IMR-90 (cell line): ENCODE data around the gene AXDND1. TPM values are rescaled to one million over a fixed set of nuclear protein-coding genes. Genes with fewer than 3 reads are reported as not detected.

Experiments used
- ATAC-seq: fragments of 200-7000 bp; cut with Tn5 transposase; 2 replicates; pipeline ENCODE4 v1.9.1; 2020; ENCODE audit warnings: low read depth, mild to moderate bottlenecking, moderate library complexity
- BruUV-seq: library from RNA; stranded (reverse); fragments of 400-500 nt; replicated peaks from 2 replicates; lab custom pipeline; 2021; lab: Mats Ljungman, UMichigan
- CTCF ChIA-PET: fragments of 300-600 bp; formaldehyde crosslinking; extraction: SDS; loops from one replicate; lab custom pipeline; 2021; ENCODE audit warnings: antibody characterized with exemption; lab: Yijun Ruan, JAX
- POLR2A ChIA-PET: fragments of 300-600 bp; sonication (Branson Sonifier 250); formaldehyde crosslinking; loops from one replicate; lab custom pipeline; 2022; ENCODE audit warnings: antibody characterized with exemption; ENCODE audit not compliant: unreplicated experiment; lab: Charles Lee
- DNase-seq: peaks from one replicate; pipeline ENCODE4 v3.0.0; 2013
- H2AFZ ChIP-seq: replicated peaks from 2 replicates; pipeline ENCODE3; 2013; ENCODE audit warnings: low read length, mild to moderate bottlenecking; ENCODE audit not compliant: poor library complexity
- H2AK5ac ChIP-seq: 2 replicates; pipeline ENCODE4 v1.6.1; 2013; ENCODE audit warnings: low read depth, low read length, inconsistent platforms
- H2AK9ac ChIP-seq: replicated peaks from 2 replicates; pipeline ENCODE3; 2013; ENCODE audit warnings: mild to moderate bottlenecking, low read depth, low read length, moderate library complexity; ENCODE audit not compliant: poor library complexity
- H2BK120ac ChIP-seq: 2 replicates; pipeline ENCODE4 v1.6.1; 2013; ENCODE audit warnings: low read depth, low read length, inconsistent platforms
- H2BK15ac ChIP-seq: 3 replicates; pipeline ENCODE4 v1.6.1; 2013; ENCODE audit warnings: low read depth, low read length, inconsistent platforms
- H2BK20ac ChIP-seq: 2 replicates; pipeline ENCODE4 v1.6.1; 2013; ENCODE audit warnings: low read depth, mild to moderate bottlenecking, inconsistent platforms, low read length, moderate library complexity
- H2BK5ac ChIP-seq: 2 replicates; pipeline ENCODE4 v1.6.1; 2013; ENCODE audit warnings: mild to moderate bottlenecking, low read depth, low read length, inconsistent platforms; ENCODE audit not compliant: poor library complexity, severe bottlenecking
- H3K14ac ChIP-seq: replicated peaks from 2 replicates; pipeline ENCODE4 v1.6.1; 2013; ENCODE audit warnings: low read depth, low read length, inconsistent platforms
- H3K18ac ChIP-seq: 2 replicates; pipeline ENCODE4 v1.6.1; 2013; ENCODE audit warnings: low read depth, low read length, control low read depth
- H3K23ac ChIP-seq: 2 replicates; pipeline ENCODE4 v1.6.1; 2013; ENCODE audit warnings: low read depth, low read length, inconsistent platforms
- H3K27ac ChIP-seq: 2 replicates; pipeline ENCODE4 v1.5.1; 2013; ENCODE audit warnings: mild to moderate bottlenecking, control low read depth, low read length; ENCODE audit not compliant: insufficient read depth
- H3K27me3 ChIP-seq: 2 replicates; pipeline ENCODE4 v1.6.1; 2013; ENCODE audit warnings: low read length; ENCODE audit not compliant: control insufficient read depth, insufficient read depth
- H3K36me3 ChIP-seq: 2 replicates; pipeline ENCODE4 v1.6.1; 2013; ENCODE audit warnings: low read length, mixed read lengths; ENCODE audit not compliant: control insufficient read depth, insufficient read depth
- H3K4ac ChIP-seq: 2 replicates; pipeline ENCODE4 v1.6.1; 2013; ENCODE audit warnings: low read depth, low read length, inconsistent platforms
- H3K4me1 ChIP-seq: 2 replicates; pipeline ENCODE4 v1.6.1; 2013; ENCODE audit warnings: low read length, mixed read lengths; ENCODE audit not compliant: control insufficient read depth, insufficient read depth
- H3K4me2 ChIP-seq: 2 replicates; pipeline ENCODE4 v1.6.1; 2013; ENCODE audit warnings: low read depth, mild to moderate bottlenecking, control low read depth, low read length, moderate library complexity
- H3K4me3 ChIP-seq: 2 replicates; pipeline ENCODE4 v1.5.1; 2013; ENCODE audit warnings: low read depth, mild to moderate bottlenecking, control low read depth, low read length, moderate library complexity; ENCODE audit not compliant: insufficient read depth
- H3K56ac ChIP-seq: 2 replicates; pipeline ENCODE4 v1.6.1; 2013; ENCODE audit warnings: low read length, inconsistent platforms; ENCODE audit not compliant: insufficient read depth; ENCODE audit errors: extremely low read depth
- H3K79me1 ChIP-seq, 2 experiments: 2 replicates each; pipeline ENCODE4 v1.6.1; 2013; ENCODE audit warnings: low read length in 2 of 2, inconsistent platforms in 1 of 2, low read depth in 1 of 2
- H3K9ac ChIP-seq: 2 replicates; pipeline ENCODE4 v1.6.1; 2013; ENCODE audit warnings: low read depth, low read length, control low read depth
- H3K9me1 ChIP-seq: 2 replicates; pipeline ENCODE4 v1.6.1; 2013; ENCODE audit warnings: low read length, inconsistent platforms; ENCODE audit not compliant: insufficient read depth
- H3K9me3 ChIP-seq: 2 replicates; pipeline ENCODE4 v1.6.1; 2013; ENCODE audit warnings: low read length; ENCODE audit not compliant: control insufficient read depth, insufficient read depth
- H4K20me1 ChIP-seq: 2 replicates; pipeline ENCODE4 v1.6.1; 2013; ENCODE audit warnings: low read length, inconsistent platforms; ENCODE audit not compliant: insufficient read depth
- H4K5ac ChIP-seq: 2 replicates; pipeline ENCODE4 v1.6.1; 2013; ENCODE audit warnings: mild to moderate bottlenecking, low read depth, low read length, control low read depth
- H4K8ac ChIP-seq, 2 experiments: 2 replicates each; pipeline ENCODE4 v1.6.1; 2013; ENCODE audit warnings: low read depth in 2 of 2, low read length in 2 of 2, control low read depth in 1 of 2, inconsistent platforms in 1 of 2
- H4K91ac ChIP-seq: 2 replicates; pipeline ENCODE4 v1.6.1; 2013; ENCODE audit warnings: low read depth, low read length, inconsistent platforms; ENCODE audit not compliant: insufficient read depth
- CEBPB ChIP-seq: IDR thresholded peaks from 2 replicates; pipeline ENCODE4 v1.6.1; 2012; ENCODE audit warnings: low read depth, low read length, improper control_type of control experiment
- CHD1 ChIP-seq: IDR thresholded peaks from 2 replicates; pipeline ENCODE4 v1.6.1; 2012; ENCODE audit warnings: low read depth, low read length, improper control_type of control experiment
- CTCF ChIP-seq: conservative IDR thresholded peaks from 2 replicates; pipeline ENCODE4 v1.5.1; 2012; ENCODE audit warnings: mild to moderate bottlenecking, low read depth, low read length, improper control_type of control experiment
- ELK1 ChIP-seq: fragments of 150-350 bp; IDR thresholded peaks from 2 replicates; pipeline ENCODE4 v1.6.1; 2016; ENCODE audit warnings: low read depth, mild to moderate bottlenecking, low read length, moderate library complexity, borderline replicate concordance
- MAZ ChIP-seq: IDR thresholded peaks from 2 replicates; pipeline ENCODE4 v1.6.1; 2012; ENCODE audit warnings: low read depth, mild to moderate bottlenecking, low read length, improper control_type of control experiment, moderate library complexity, borderline replicate concordance
- NFE2L2 ChIP-seq: fragments of 150-350 bp; IDR thresholded peaks from 2 replicates; pipeline ENCODE4 v1.6.1; 2016; ENCODE audit warnings: low read depth, mild to moderate bottlenecking, low read length
- POLR2A ChIP-seq: IDR thresholded peaks from 2 replicates; pipeline ENCODE4 v1.6.1; 2012; ENCODE audit warnings: mild to moderate bottlenecking, low read depth, low read length
- RCOR1 ChIP-seq: IDR thresholded peaks from 2 replicates; pipeline ENCODE4 v1.6.1; 2012; ENCODE audit warnings: mild to moderate bottlenecking, low read length, improper control_type of control experiment; ENCODE audit not compliant: insufficient replicate concordance
- RFX5 ChIP-seq: IDR thresholded peaks from 2 replicates; pipeline ENCODE4 v1.8.0; 2012; ENCODE audit warnings: low read depth, mild to moderate bottlenecking, low read length, moderate library complexity
- SMC3 ChIP-seq: fragments of 150-350 bp; IDR thresholded peaks from 2 replicates; pipeline ENCODE4 v1.6.1; 2016; ENCODE audit warnings: low read depth, mild to moderate bottlenecking, antibody characterized with exemption, low read length, moderate library complexity
- WGBS, 2 experiments: methylation state at CpG; one replicate each; pipeline versions ENCODE4 v1.1.5 to v1.1.7; 2013; ENCODE audit warnings: missing lambda C conversion rate in 2 of 2; ENCODE audit not compliant: insufficient read length in 1 of 2; ENCODE audit errors: extremely low coverage in 2 of 2; 5-methylcytosine and 5-hydroxymethylcytosine counted together
- dilution Hi-C: fragments of 300-500 bp; cut with HindIII; formaldehyde crosslinking; loops from one replicate; pipeline ENCODE4 v1.14.3; 2018; ENCODE audit warnings: low sequenced_read_pairs; ENCODE audit not compliant: unreplicated experiment
- in situ Hi-C: fragments of 300-500 bp; cut with MboI; formaldehyde crosslinking; loops from 3 replicates; pipeline ENCODE4 v1.14.3; 2019; ENCODE audit warnings: low sequenced_read_pairs, inconsistent platforms, mixed read lengths
- intact Hi-C: fragments of 100-400 bp; cut with micrococcal nuclease; formaldehyde crosslinking; loops from 2 replicates; pipeline ENCODE4 v1.10.0; 2022
- polyA plus RNA-seq, 3 experiments: library from polyadenylated mRNA; depleted of rRNA; stranded (reverse); fragments of >200 nt; gene quantifications; 2 replicates each; pipeline ENCODE4 v1.2.3, GENCODE V29; 2012; ENCODE audit warnings: low replicate concordance in 1 of 3
- total RNA-seq: library from RNA; depleted of rRNA; stranded (reverse); fragments of >200 nt; gene quantifications from 2 replicates; pipeline ENCODE4 v1.2.3, GENCODE V29; 2012
- TF ChIP-seq, protein P1 (sequence below): fragments of 150-350 bp; IDR thresholded peaks from 2 replicates; pipeline ENCODE4 v1.6.1; 2017; ENCODE audit warnings: mild to moderate bottlenecking, antibody characterized with exemption, low read length, low read depth

The AXDND1 gene
- total and polyA plus RNA-seq, 2 of the 4 experiments (the other 2 are of a cell fraction) = not detected

- POLR2A ChIA-PET = no interaction called here
Observed at GRCh38 chr1:179384027-179384426, 18.3 kb downstream of the AXDND1 start.

More at GRCh38 chr1:179384027-179384426, 18.3 kb downstream of the AXDND1 start:
- H4K91ac ChIP-seq = no peak overlapping the region
- H3K4me1 ChIP-seq = no peaks in the 10 kb centered on the region
- no peak overlapping the region for H4K5ac ChIP-seq
- no peak overlapping the region for H3K4ac ChIP-seq
- H2AK9ac ChIP-seq = no peak overlapping the region
- no peaks in the 10 kb centered on the region for H3K36me3 ChIP-seq
- H3K9me3 ChIP-seq = no peaks in the 10 kb centered on the region
- H3K56ac ChIP-seq = no peak overlapping the region
- H3K27me3 ChIP-seq = no peaks in the 10 kb centered on the region; the same call in 1 of the 2 replicates
- H2AFZ ChIP-seq = no peak overlapping the region
- DNase-seq (no peak), ATAC-seq (no peak)
- WGBS, 2 experiments = no CpG with 5 or more reads among the region's 1 CpG
- H3K79me1 ChIP-seq = no peaks in the 10 kb centered on the region
- no peak for TF ChIP-seq MAZ
- no peak for TF ChIP-seq NFE2L2
- no peak for TF ChIP-seq CTCF
- TF ChIP-seq, protein P1, sequence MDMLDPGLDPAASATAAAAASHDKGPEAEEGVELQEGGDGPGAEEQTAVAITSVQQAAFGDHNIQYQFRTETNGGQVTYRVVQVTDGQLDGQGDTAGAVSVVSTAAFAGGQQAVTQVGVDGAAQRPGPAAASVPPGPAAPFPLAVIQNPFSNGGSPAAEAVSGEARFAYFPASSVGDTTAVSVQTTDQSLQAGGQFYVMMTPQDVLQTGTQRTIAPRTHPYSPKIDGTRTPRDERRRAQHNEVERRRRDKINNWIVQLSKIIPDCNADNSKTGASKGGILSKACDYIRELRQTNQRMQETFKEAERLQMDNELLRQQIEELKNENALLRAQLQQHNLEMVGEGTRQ = no peak
- TF ChIP-seq SMC3 = no peak
- no peak for TF ChIP-seq RFX5
- no peak for TF ChIP-seq CHD1
- TF ChIP-seq POLR2A = no peak
- no peak for TF ChIP-seq ELK1
- no peak for TF ChIP-seq RCOR1
- no peak for TF ChIP-seq CEBPB
- H4K20me1 ChIP-seq = no peaks in the 10 kb centered on the region
- no peak overlapping the region for H3K14ac ChIP-seq
- in situ Hi-C loops = no loop called here
- H3K27ac ChIP-seq = no peak overlapping the region
- no peak overlapping the region for H4K8ac ChIP-seq
- no peak overlapping the region for H2BK15ac ChIP-seq
- intact Hi-C loops = no loop called here
- no peak overlapping the region for H3K4me2 ChIP-seq
- no peak overlapping the region for H2BK120ac ChIP-seq
- H3K9me1 ChIP-seq = no peaks in the 10 kb centered on the region
- H2BK20ac ChIP-seq = no peak overlapping the region
- CTCF ChIA-PET = no interaction called here
- no peak overlapping the region for H3K9ac ChIP-seq
- no peak overlapping the region for H3K4me3 ChIP-seq
- H2BK5ac ChIP-seq = no peak overlapping the region
- dilution Hi-C loops = no loop called here
- BruUV-seq = no TSS peak
- H2AK5ac ChIP-seq = no peak overlapping the region
- no peak overlapping the region for H3K18ac ChIP-seq
- H3K23ac ChIP-seq = no peak overlapping the region
